Ishikawa (cell line): ENCODE results near the gene DIAPH1.

ENCODE experiments used
- CEBPB ChIP-seq: IDR thresholded peaks from 2 replicates; pipeline ENCODE4 v1.6.1; 2012
- CREB1 ChIP-seq: IDR thresholded peaks from 2 replicates; pipeline ENCODE4 v1.6.1; 2012; ENCODE audit warnings: low read depth
- EGR1 ChIP-seq: IDR thresholded peaks from 2 replicates; pipeline ENCODE4 v1.6.1; 2012
- EP300 ChIP-seq: IDR thresholded peaks from 2 replicates; pipeline ENCODE4 v1.6.1; 2012; ENCODE audit warnings: borderline replicate concordance
- FOXM1 ChIP-seq: IDR thresholded peaks from 2 replicates; pipeline ENCODE4 v1.6.1; 2012; ENCODE audit warnings: low read depth, borderline replicate concordance
- MAX ChIP-seq: IDR thresholded peaks from 2 replicates; pipeline ENCODE4 v1.6.1; 2012
- NFIC ChIP-seq: IDR thresholded peaks from 2 replicates; pipeline ENCODE4 v1.6.1; 2012
- RAD21 ChIP-seq: IDR thresholded peaks from 2 replicates; pipeline ENCODE4 v1.6.1; 2012; ENCODE audit warnings: low read depth
- REST ChIP-seq: IDR thresholded peaks from 2 replicates; pipeline ENCODE4 v1.6.1; 2012; ENCODE audit warnings: low read depth, mild to moderate bottlenecking
- TAF1 ChIP-seq: IDR thresholded peaks from 2 replicates; pipeline ENCODE4 v1.6.1; 2012; ENCODE audit warnings: low read depth, mild to moderate bottlenecking
- TCF12 ChIP-seq: IDR thresholded peaks from 2 replicates; pipeline ENCODE4 v1.6.1; 2012; ENCODE audit warnings: low read depth
- TEAD4 ChIP-seq: IDR thresholded peaks from 2 replicates; pipeline ENCODE4 v1.6.1; 2012
- USF1 ChIP-seq: IDR thresholded peaks from 2 replicates; pipeline ENCODE4 v1.6.1; 2012
- YY1 ChIP-seq: IDR thresholded peaks from 2 replicates; pipeline ENCODE4 v1.6.1; 2012; ENCODE audit warnings: low read depth
- ZBTB7A ChIP-seq: IDR thresholded peaks from 2 replicates; pipeline ENCODE4 v1.6.1; 2012; ENCODE audit warnings: low read depth

Gene DIAPH1

GRCh38 chr5:141547921-141548320, 70.9 kb downstream of the DIAPH1 start:
- TF ChIP-seq TEAD4, result no peak
- TF ChIP-seq CEBPB, result 0 out of 2 replicates have a peak, but pooled peaks have one; percentile 37

GRCh38 chr5:141547488-141547887, 71.3 kb downstream of the DIAPH1 start:
- TF ChIP-seq NFIC (no peak), RAD21 (no peak), FOXM1 (no peak), EGR1 (no peak), MAX (no peak), TCF12 (no peak), REST (no peak), ZBTB7A (no peak), EP300 (no peak), CREB1 (no peak), TAF1 (no peak), YY1 (no peak), CEBPB (no peak), TEAD4 (no peak), USF1 (no peak)

GRCh38 chr5:141543053-141543452, 75.7 kb downstream of the DIAPH1 start:
- no peak for TF ChIP-seq EGR1
- no peak for TF ChIP-seq EP300
- no peak for TF ChIP-seq NFIC
- TF ChIP-seq TAF1, result no peak
- no peak for TF ChIP-seq RAD21
- TF ChIP-seq REST, result no peak

GRCh38 chr5:141534492-141535213, 84.1 kb downstream of the DIAPH1 start:
- TF ChIP-seq TAF1 (no peak), EGR1 (no peak), MAX (no peak), REST (no peak), CREB1 (no peak), RAD21 (no peak), EP300 (no peak), USF1 (no peak), ZBTB7A (no peak), TEAD4 (no peak), YY1 (no peak), FOXM1 (no peak), CEBPB (no peak), TCF12 (no peak), NFIC (no peak)

- TF ChIP-seq YY1 (no peak), CEBPB (no peak), USF1 (no peak), CREB1 (no peak), EP300 (no peak), TCF12 (no peak), RAD21 (no peak), MAX (no peak), ZBTB7A (no peak), TEAD4 (no peak), NFIC (no peak), TAF1 (no peak)
These were observed 84.9 kb downstream of the DIAPH1 start for GRCh38 chr5:141533897-141534296.
